ENCODE measurements around the gene UFC1. TPM values are rescaled to one million over a fixed set of nuclear protein-coding genes. Genes with fewer than 3 reads are reported as not detected.

Gene UFC1
- total RNA-seq, 4 donors from 2014 or later, result 60.5 to 83.7 (median 72.8) TPM

DNA sequence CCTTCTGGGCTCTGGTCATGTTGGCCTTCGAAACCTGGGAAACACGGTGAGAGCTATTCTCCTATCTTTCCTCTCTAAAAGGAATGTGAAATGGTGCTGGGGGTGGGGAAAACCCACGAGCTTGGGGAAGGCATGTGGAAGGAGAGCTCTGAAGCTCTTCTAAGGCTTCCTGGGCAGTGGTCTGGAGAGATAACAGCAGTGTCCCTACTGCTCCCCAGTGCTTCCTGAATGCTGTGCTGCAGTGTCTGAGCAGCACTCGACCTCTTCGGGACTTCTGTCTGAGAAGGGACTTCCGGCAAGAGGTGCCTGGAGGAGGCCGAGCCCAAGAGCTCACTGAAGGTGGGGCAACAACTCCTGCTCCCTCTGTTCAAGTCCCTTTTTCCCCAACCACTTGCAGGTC lies 8.3 kb downstream of the UFC1 start:
- no peak for ATAC-seq
- WGBS, 2 donors (ENCODE audit: low coverage in 1 of 2), result 64 to 79% methylated on average over 5 to 6 of the region's 7 CpGs

DNA sequence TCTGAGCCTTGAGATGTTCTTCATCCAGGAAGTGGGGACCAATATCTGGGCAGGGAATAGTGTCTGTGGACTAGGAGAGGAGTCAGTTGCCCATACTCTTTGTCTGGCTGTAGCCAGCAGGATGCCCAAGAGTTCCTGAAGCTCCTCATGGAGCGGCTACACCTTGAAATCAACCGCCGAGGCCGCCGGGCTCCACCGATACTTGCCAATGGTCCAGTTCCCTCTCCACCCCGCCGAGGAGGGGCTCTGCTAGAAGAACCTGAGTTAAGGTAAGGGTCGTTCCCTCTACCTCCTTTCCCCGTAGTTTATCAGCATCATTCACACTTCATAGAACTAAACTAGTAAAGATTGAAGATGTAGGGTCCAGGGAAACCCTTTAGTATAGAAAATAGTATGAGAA lies 9.0 kb downstream of the UFC1 start:
- Histone ChIP-seq H3K27ac (peak overlapping the region in 1 of 4 donors; percentile 11), H3K36me3 (peaks cover 0 to 53% of the 10 kb centered on the region in 2 donors), H3K27me3 (no peaks in the 10 kb centered on the region), H3K4me3 (no peak overlapping the region), H3K4me1 (peaks cover 7 to 69% (median 39%) of the 10 kb centered on the region in 3 donors), H3K9me3 (no peaks in the 10 kb centered on the region)
- TF ChIP-seq POLR2AphosphoS5 (IDR thresholded peaks at IDR 0.05) (no peak), EP300 (IDR thresholded peaks at IDR 0.05) (no peak), POLR2A (IDR thresholded peaks at IDR 0.05) (no peak)
- TF ChIP-seq, protein P1, sequence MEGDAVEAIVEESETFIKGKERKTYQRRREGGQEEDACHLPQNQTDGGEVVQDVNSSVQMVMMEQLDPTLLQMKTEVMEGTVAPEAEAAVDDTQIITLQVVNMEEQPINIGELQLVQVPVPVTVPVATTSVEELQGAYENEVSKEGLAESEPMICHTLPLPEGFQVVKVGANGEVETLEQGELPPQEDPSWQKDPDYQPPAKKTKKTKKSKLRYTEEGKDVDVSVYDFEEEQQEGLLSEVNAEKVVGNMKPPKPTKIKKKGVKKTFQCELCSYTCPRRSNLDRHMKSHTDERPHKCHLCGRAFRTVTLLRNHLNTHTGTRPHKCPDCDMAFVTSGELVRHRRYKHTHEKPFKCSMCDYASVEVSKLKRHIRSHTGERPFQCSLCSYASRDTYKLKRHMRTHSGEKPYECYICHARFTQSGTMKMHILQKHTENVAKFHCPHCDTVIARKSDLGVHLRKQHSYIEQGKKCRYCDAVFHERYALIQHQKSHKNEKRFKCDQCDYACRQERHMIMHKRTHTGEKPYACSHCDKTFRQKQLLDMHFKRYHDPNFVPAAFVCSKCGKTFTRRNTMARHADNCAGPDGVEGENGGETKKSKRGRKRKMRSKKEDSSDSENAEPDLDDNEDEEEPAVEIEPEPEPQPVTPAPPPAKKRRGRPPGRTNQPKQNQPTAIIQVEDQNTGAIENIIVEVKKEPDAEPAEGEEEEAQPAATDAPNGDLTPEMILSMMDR (IDR thresholded peaks at IDR 0.05), result no peak
- no peak for ATAC-seq
- 92% methylated on average over 2 of the region's 10 CpGs; no CpG with 5 or more reads in 1 of the 2 donors for WGBS, 2 donors (ENCODE audit: low coverage in 1 of 2)

More for the DNA sequence above, 8.3 kb downstream of the UFC1 start:
- TF ChIP-seq POLR2AphosphoS5 (IDR thresholded peaks at IDR 0.05) (no peak), POLR2A (IDR thresholded peaks at IDR 0.05) (no peak), EP300 (IDR thresholded peaks at IDR 0.05) (no peak)
- TF ChIP-seq, protein P1 (IDR thresholded peaks at IDR 0.05), result no peak
- Histone ChIP-seq H3K36me3 (peaks cover 0 to 61% of the 10 kb centered on the region in 2 donors), H3K27ac (no peak overlapping the region), H3K27me3 (no peaks in the 10 kb centered on the region), H3K9me3 (no peaks in the 10 kb centered on the region), H3K4me1 (peaks cover 7 to 62% (median 31%) of the 10 kb centered on the region in 3 donors), H3K4me3 (no peak overlapping the region)

DNA sequence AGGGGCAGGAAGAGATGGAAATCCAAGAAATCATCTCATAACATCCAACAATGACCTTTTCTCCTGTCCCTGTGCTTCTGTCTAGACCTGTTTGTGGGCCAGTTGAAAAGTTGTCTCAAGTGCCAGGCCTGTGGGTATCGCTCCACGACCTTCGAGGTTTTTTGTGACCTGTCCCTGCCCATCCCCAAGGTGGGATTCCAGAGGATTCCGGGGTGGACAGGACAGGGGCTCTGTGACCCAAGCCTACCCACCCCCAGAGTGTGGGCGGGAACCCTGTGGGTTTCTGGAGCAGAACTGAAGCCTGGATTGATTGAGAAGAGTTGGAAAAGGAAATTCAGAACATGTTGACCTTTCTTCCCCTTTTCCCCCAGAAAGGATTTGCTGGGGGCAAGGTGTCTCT lies 10.0 kb downstream of the UFC1 start:
- no peaks in the 10 kb centered on the region for H3K27me3 ChIP-seq
- WGBS, 2 donors (ENCODE audit: low coverage in 1 of 2), result 85 to 100% methylated on average over 2 to 3 of the region's 5 CpGs
- no peaks in the 10 kb centered on the region for H3K9me3 ChIP-seq
- H3K36me3 ChIP-seq, result peaks cover 0 to 49% of the 10 kb centered on the region in 2 donors
- H3K4me3 ChIP-seq, result no peak overlapping the region
- no peak overlapping the region for H3K27ac ChIP-seq
- peaks cover 7 to 71% (median 36%) of the 10 kb centered on the region in 3 donors for H3K4me1 ChIP-seq
- no peak for TF ChIP-seq POLR2A (IDR thresholded peaks at IDR 0.05)
- TF ChIP-seq EP300 (IDR thresholded peaks at IDR 0.05), result no peak
- TF ChIP-seq POLR2AphosphoS5 (IDR thresholded peaks at IDR 0.05), result no peak
- TF ChIP-seq, protein P1 (IDR thresholded peaks at IDR 0.05), result no peak
- ATAC-seq, result no peak

DNA sequence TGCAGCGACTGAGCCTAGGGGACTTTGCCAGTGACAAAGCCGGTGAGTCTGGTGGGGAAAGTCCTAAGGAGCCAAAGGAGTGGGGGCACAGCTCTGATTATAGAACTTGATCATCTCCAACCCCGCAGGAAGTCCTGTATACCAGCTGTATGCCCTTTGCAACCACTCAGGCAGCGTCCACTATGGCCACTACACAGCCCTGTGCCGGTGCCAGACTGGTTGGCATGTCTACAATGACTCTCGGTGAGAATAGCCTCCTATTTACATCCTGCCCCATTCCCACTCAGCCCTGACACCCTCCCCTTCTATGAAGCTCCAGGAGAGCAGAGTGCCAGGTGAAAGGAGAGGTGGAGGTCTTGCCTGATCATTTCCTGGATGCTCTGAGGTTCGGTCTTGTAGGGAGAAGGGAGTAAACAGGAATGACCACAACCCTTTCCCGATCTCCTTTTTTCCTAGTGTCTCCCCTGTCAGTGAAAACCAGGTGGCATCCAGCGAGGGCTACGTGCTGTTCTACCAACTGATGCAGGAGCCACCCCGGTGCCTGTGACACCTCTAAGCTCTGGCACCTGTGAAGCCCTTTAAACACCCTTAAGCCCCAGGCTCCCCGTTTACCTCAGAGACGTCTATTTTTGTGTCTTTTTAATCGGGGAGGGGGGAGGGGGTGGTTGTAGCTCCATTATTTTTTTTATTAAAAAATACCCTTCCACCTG lies 11.3 kb downstream of the UFC1 start:
- peak overlapping the region; percentile 63 to 91 (median 88) for H3K27ac ChIP-seq
- H3K9me3 ChIP-seq, result no peaks in the 10 kb centered on the region
- peaks cover 7 to 63% (median 33%) of the 10 kb centered on the region in 3 donors for H3K4me1 ChIP-seq
- WGBS, 2 donors (ENCODE audit: low coverage in 1 of 2), result 53 to 90% methylated on average over 3 to 5 of the region's 14 CpGs
- H3K27me3 ChIP-seq, result no peaks in the 10 kb centered on the region
- H3K36me3 ChIP-seq, result peaks cover 0 to 62% of the 10 kb centered on the region in 2 donors
- TF ChIP-seq, protein P1 (IDR thresholded peaks at IDR 0.05), result no peak
- TF ChIP-seq POLR2AphosphoS5 (IDR thresholded peaks at IDR 0.05) (no peak), POLR2A (IDR thresholded peaks at IDR 0.05) (no peak), EP300 (IDR thresholded peaks at IDR 0.05) (no peak)
- ATAC-seq, result no peak
- H3K4me3 ChIP-seq, result peak overlapping the region; percentile 44 to 70

Measured in gastroesophageal sphincter (tissue), 4 donors.